Fibroblast of skin of right quadriceps (primary cell): ENCODE data around the gene CFL1.

Experiments used
- DNase-seq: peaks from one replicate; pipeline ENCODE4 v3.0.0-alpha.2; 2013

The CFL1 gene

DNA sequence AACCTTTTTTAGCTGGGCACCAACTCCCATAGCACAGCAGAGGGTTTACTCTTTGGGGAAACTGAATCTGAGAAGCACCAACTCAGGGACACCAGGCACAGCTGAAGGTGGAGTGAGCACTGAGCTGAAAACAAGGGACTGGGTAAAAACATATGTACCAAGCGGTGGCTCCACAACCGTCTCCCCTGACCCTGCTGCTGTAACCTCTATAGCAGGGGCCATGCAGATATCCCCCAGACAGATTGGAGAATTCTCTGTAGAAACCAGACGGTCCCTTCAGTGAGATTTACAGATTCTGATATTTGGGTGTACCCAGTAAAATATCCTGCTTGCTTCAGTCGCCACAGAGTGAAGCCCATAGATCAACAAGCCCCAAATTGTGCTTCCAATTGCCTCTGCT is 28.5 kb downstream of the CFL1 start:
- no peak for DNase-seq

GRCh38 chr11:65826984-65827735 is 30.8 kb downstream of the CFL1 start:
- DNase-seq, result no peak

- no peak for DNase-seq
Observed at GRCh38 chr11:65822776-65823528, 35.0 kb downstream of the CFL1 start.

- DNase-seq, result no peak
Observed at GRCh38 chr11:65821107-65821506, 36.9 kb downstream of the CFL1 start.

GRCh38 chr11:65817835-65818680 is 39.9 kb downstream of the CFL1 start:
- DNase-seq, result peak; percentile 77

- peak; percentile 23 for DNase-seq
Observed at GRCh38 chr11:65817312-65817834, 40.6 kb downstream of the CFL1 start.

GRCh38 chr11:65816696-65817095 is 41.3 kb downstream of the CFL1 start:
- DNase-seq, result no peak

DNA sequence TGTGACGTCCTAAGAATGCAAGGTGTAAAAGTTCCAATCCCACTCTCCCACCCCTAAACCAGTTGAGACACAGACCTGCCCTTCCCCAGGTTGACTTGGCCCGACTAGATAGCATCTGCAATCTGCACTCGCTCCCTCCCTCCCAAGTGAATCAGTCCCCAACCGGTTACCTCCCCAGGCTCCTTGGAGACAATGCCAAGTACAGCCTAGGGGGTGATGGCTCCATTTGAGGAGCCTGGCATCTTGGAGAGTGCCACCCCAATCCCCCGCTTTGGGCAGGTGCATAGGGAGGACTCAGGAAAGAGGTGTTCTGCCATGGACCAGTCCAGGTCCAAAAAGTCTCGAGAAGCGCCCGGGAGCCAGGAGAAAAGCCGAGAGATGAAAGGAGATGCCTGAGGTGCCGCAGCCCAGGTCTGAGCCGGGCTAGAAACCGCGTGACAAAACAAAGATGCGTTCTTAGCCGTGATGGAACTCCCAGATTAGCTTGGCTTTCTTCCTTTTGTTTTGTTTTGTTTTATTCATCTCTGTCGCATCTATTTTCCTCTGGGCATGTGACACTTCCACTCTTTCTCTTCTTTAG is 42.9 kb downstream of the CFL1 start:
- no peak for DNase-seq

GRCh38 chr11:65814131-65814985 is 43.6 kb downstream of the CFL1 start:
- DNase-seq, result no peak

- DNase-seq, result no peak
Observed at GRCh38 chr11:65811764-65812475, 46.1 kb downstream of the CFL1 start.

DNA sequence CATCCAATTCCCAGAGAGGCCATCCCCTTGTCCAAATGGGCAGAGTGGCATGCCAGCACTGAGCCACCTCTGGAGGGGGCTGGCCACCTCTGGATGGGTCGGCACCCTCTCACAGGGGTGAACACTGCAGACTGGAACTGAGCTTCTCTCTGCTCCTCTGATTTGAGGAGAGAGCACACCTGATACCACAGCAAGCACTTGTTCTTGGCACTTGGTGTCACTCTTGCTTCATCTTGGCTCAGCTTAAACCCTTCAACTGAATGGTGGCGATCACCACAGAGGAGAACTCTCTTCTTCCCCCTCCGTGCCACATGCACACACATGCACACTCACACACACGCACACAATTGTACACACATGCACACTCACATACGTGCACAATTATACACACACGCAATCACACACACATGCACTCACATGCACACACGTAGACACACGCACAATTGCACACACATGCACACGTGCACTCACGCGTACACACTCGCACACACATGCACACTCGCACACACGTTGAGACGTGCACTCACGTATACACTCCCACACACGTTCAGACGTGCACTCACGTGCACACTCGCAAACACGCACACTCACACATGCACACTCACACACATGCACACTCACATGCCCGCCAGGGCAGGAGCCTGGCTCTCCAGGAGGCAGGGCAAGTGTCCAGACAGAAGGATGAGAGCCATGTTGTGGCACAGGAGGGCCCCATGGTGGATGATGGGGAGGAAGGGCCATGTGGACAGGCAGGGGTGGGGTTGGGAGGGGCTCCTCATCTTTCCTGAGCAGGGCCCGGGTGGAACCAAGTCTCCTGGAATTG is 47.7 kb downstream of the CFL1 start:
- no peak for DNase-seq

- DNase-seq, result no peak
Observed at GRCh38 chr11:65809496-65809895, 48.5 kb downstream of the CFL1 start.

- DNase-seq, result no peak
Observed at GRCh38 chr11:65808744-65809341, 49.1 kb downstream of the CFL1 start.

DNA sequence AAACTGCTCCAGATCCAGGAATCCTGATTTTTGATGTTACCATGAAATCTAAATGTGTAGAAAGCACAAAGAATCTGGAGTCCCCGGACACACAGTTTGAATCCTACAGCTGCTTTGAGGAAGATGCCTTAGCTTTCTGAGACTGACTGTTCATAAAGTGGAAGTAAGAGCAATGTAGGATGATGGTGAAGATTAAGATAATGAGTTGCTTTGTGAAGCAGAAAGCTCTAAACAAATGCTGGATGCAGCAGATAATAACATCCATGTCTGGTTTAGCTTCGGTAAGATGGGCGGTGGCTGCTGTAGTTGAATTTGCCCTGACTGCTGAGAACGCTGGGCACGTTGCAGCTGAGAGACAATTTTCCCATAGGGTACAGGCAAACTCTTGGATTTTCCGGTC is 51.0 kb downstream of the CFL1 start:
- no peak for DNase-seq
